Hair follicular keratinocyte (primary cell): ENCODE results near the gene C11orf97. TPM values are rescaled to one million over a fixed set of nuclear protein-coding genes. Genes with fewer than 3 reads are reported as not detected.

Experiments used
- total RNA-seq: library from RNA; depleted of rRNA; stranded (reverse); fragments of >200 nt; gene quantifications from 2 replicates; pipeline ENCODE4 v1.2.3, GENCODE V29; 2015

The C11orf97 gene
- not detected in 2 replicates for total RNA-seq

GRCh38 chr11:94511932-94512781 lies at the start of gene C11orf97:
Gene C11orf97 (plus strand): TSS chr11:94512461. CDS start chr11:94512529, 68 bp downstream.

GRCh38 chr11:94493281-94494125 lies 18.8 kb upstream of the C11orf97 start, which contains the start of the genes ANKRD49 and MRE11:
Gene ANKRD49 (plus strand): TSS chr11:94493984. CDS start chr11:94496694, 2,710 bp downstream.
Gene MRE11 (minus strand): TSS chr11:94493844. CDS start chr11:94492801, 1,043 bp downstream.

GRCh38 chr11:94543695-94544645 lies 31.7 kb downstream of the C11orf97 start, which contains the start of gene FUT4:
Gene FUT4 (plus strand): TSS chr11:94543921. CDS start chr11:94544134, 213 bp downstream.

GRCh38 chr11:94567181-94567670 lies 55.0 kb downstream of the C11orf97 start, which contains the start of gene PIWIL4:
Gene PIWIL4 (plus strand): TSS chr11:94567368. CDS start chr11:94567519, 151 bp downstream.

Other genes starting within 250 kb of the C11orf97 start
- gene IZUMO1R, start 207.9 kb upstream of the C11orf97 start, total RNA-seq: not detected in 2 replicates
- gene GPR83, start 111.0 kb upstream of the C11orf97 start, total RNA-seq: 0.16 TPM in 1 of 2 replicates, not detected in the other
- gene MRE11, start 18.6 kb upstream of the C11orf97 start, total RNA-seq: 5.4 and 17.1 TPM in 2 replicates
- 8.2 and 10.1 TPM in 2 replicates for gene ANKRD49, start 18.5 kb upstream of the C11orf97 start, total RNA-seq
- gene FUT4, start 31.5 kb downstream of the C11orf97 start, total RNA-seq: 2.4 and 3.2 TPM in 2 replicates
- 0.47 TPM in 1 of 2 replicates, not detected in the other for gene PIWIL4, start 54.9 kb downstream of the C11orf97 start, total RNA-seq